Femur (tissue), 1 donor: ENCODE results near the gene ABCC6.

Experiments
- DNase-seq: peaks from one replicate; pipeline ENCODE4 v3.0.0-alpha.2; 2017

ABCC6 gene

GRCh38 chr16:16139806-16140205 lies 83.5 kb downstream of the ABCC6 start:
- no peak for DNase-seq

GRCh38 chr16:16139061-16139460 lies 84.2 kb downstream of the ABCC6 start:
- no peak for DNase-seq

- DNase-seq, result no peak
These were observed 85.2 kb downstream of the ABCC6 start for GRCh38 chr16:16138034-16138635.

- DNase-seq, result no peak
These were observed 86.2 kb downstream of the ABCC6 start for GRCh38 chr16:16137110-16137509.

GRCh38 chr16:16136588-16136987 lies 86.7 kb downstream of the ABCC6 start:
- no peak for DNase-seq

GRCh38 chr16:16133943-16134604 lies 89.2 kb downstream of the ABCC6 start:
- DNase-seq, result no peak

GRCh38 chr16:16131659-16132058 lies 91.6 kb downstream of the ABCC6 start:
- DNase-seq, result no peak

GRCh38 chr16:16131204-16131603 lies 92.1 kb downstream of the ABCC6 start:
- no peak for DNase-seq

- DNase-seq, result peak; percentile 69
These were observed 95.7 kb downstream of the ABCC6 start for GRCh38 chr16:16127469-16128116.

GRCh38 chr16:16126896-16127295 lies 96.4 kb downstream of the ABCC6 start:
- no peak for DNase-seq

GRCh38 chr16:16124974-16125373 lies 98.3 kb downstream of the ABCC6 start:
- no peak for DNase-seq

GRCh38 chr16:16124438-16124837 lies 98.9 kb downstream of the ABCC6 start:
- DNase-seq, result no peak

GRCh38 chr16:16122264-16122663 lies 101.0 kb downstream of the ABCC6 start:
- DNase-seq, result no peak

GRCh38 chr16:16121185-16121727 lies 102.0 kb downstream of the ABCC6 start:
- DNase-seq, result no peak

GRCh38 chr16:16120382-16121184 lies 102.7 kb downstream of the ABCC6 start:
- peak; percentile 33 for DNase-seq

GRCh38 chr16:16120044-16120381 lies 103.3 kb downstream of the ABCC6 start:
- no peak for DNase-seq

- no peak for DNase-seq
These were observed 105.0 kb downstream of the ABCC6 start for GRCh38 chr16:16118337-16118736.

- DNase-seq, result no peak
These were observed 106.5 kb downstream of the ABCC6 start for GRCh38 chr16:16116841-16117240.

GRCh38 chr16:16113076-16113475 lies 110.2 kb downstream of the ABCC6 start:
- DNase-seq, result no peak

GRCh38 chr16:16112450-16113053 lies 110.7 kb downstream of the ABCC6 start:
- no peak for DNase-seq

- no peak for DNase-seq
These were observed 111.7 kb downstream of the ABCC6 start for GRCh38 chr16:16111639-16112038.

- no peak for DNase-seq
These were observed 113.2 kb downstream of the ABCC6 start for GRCh38 chr16:16110111-16110490.
